ENCODE measurements around the gene FAM234B.

- TF ChIP-seq CTCF (IDR thresholded peaks at IDR 0.05; ENCODE audit: poor library complexity) (peak; percentile 36), EZH2 (IDR thresholded peaks at IDR 0.05; ENCODE audit: borderline replicate concordance) (no peak), EZH2phosphoT487 (IDR thresholded peaks at IDR 0.05; ENCODE audit: low read depth, severe bottlenecking, unreplicated experiment) (no peak)
Measured at GRCh38 chr12:13044002-13044905, at the start of gene FAM234B.
